HG02798 (cell line): ENCODE data around the gene SEC14L1.

Source experiments
- ATAC-seq: cut with Tn5 transposase; IDR thresholded peaks from one replicate; pipeline ENCODE4 v1.9.1; 2021; ENCODE audit warnings: mild to moderate bottlenecking; ENCODE audit not compliant: unreplicated experiment, poor library complexity

The SEC14L1 gene

GRCh38 chr17:77210331-77210730 is 69.6 kb downstream of the SEC14L1 start:
- no peak for ATAC-seq

DNA sequence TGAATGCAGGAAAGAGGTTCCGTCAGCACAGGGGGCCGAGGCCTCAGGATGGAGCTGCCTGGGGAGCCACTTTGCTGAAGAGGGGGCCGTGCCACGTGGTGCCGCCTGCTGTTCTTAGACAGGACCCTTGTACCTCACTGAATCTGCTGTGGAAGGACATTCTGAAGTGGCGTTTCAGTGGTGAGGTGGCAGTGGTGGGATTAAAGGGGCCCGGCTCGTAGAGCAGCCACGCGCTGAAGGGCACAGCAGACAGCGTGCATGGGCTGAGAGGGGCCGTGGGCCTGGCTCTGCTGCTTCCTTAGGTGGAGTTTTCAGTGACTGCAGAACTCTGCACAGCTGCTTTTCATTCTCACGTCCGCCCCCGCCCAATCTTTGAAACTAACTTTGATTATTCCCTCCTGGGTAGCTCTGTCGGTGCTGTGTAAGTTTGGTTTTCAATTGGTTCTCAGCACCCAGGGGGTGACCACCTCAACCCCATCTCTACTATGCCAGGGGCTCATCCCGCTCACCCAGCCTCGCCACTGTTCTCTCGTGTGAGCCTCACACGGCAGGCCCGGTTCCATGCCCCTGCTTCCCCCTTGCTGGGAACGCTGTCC is 70.3 kb downstream of the SEC14L1 start:
- ATAC-seq, result no peak

- no peak for ATAC-seq
Observed at GRCh38 chr17:77211681-77212080, 70.9 kb downstream of the SEC14L1 start.

GRCh38 chr17:77212081-77212832 is 71.5 kb downstream of the SEC14L1 start:
- ATAC-seq, result peak; percentile 80

- ATAC-seq, result peak; percentile 22
Observed at GRCh38 chr17:77212833-77213777, 72.3 kb downstream of the SEC14L1 start.

GRCh38 chr17:77213778-77214132 is 73.0 kb downstream of the SEC14L1 start:
- ATAC-seq, result no peak

DNA sequence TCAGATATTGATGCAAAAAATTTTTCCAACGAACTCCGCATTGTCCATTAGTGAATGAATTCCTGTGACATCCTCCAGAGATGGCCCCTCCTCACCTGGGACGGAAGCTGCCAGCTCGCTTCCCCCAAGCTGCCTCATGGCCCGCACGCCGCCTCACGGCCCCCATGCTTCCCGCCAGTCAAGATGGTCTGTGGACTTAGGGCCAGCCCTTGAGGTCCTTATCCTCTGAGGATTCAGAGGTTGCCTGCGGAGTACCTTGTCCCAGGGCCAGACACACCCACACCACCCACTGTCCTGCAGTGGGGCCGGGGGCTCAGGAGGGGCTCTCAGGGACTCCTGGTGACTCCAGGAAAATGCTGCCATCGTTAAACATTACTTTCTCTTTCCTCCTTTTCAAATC is 73.6 kb downstream of the SEC14L1 start:
- no peak for ATAC-seq

DNA sequence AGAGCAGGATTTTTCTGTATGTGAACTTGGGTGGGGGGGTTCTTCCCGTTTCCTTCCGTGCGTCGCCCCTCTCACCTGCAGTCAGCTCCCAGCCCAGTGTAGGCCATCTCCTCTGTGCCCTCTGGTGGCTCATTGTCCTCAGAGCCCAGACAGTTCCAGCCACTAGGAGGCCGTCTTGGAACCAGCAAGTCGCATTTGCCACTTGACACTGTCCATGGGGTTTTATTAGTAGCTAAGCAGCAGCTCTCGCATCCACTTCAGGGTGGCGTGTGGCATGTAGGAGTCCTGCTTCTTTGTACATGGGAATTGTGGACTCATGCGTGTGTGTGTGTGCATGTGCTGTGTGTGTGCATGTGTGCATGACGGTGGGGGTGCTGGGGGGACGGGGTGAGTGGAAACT is 74.0 kb downstream of the SEC14L1 start:
- no peak for ATAC-seq

GRCh38 chr17:77215281-77215680 is 74.5 kb downstream of the SEC14L1 start:
- ATAC-seq, result no peak

GRCh38 chr17:77216486-77216885 is 75.7 kb downstream of the SEC14L1 start:
- no peak for ATAC-seq

- no peak for ATAC-seq
Observed at GRCh38 chr17:77217123-77217522, 76.4 kb downstream of the SEC14L1 start.

DNA sequence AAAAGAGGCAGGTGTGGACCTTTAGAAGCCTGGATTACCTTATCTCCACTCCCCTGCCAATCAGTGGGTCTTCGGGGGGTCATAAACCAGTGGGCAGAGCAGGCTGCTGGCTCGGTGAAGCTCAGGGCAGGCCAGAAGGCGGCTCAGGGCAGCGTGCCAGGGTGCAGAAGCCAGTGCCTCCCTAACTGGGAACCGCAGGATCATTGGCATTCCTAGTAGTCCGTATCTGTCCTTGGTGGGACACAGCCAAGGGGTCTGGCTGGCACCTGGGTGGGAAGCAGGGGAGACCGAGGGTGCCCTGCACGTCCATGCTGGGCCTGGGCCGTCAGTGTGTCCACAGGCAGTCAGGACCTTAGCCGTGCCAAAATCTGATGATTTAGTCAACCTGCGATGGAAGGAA is 76.8 kb downstream of the SEC14L1 start:
- no peak for ATAC-seq

- no peak for ATAC-seq
Observed at GRCh38 chr17:77218902-77219301, 78.1 kb downstream of the SEC14L1 start.

DNA sequence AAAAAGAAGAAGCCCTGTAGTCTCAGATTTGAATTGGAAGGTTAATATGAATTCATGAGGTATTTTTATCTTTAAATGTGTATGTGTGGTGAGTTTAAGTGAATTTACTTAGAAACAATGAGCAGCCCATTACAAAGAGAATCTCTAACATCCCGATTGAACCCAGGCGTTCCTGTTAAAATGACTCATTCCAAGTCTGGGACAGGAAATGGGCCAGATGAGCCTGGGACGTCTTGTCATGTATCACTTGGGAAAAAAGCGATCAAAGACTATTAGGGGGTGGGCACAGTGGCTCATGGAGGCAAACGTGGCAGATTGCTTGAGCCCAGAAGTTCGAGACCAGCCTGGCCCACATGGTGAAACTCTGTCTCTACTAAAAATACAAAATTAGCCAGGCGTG is 81.6 kb downstream of the SEC14L1 start:
- ATAC-seq, result no peak

- no peak for ATAC-seq
Observed at GRCh38 chr17:77223642-77224420, 83.1 kb downstream of the SEC14L1 start.

DNA sequence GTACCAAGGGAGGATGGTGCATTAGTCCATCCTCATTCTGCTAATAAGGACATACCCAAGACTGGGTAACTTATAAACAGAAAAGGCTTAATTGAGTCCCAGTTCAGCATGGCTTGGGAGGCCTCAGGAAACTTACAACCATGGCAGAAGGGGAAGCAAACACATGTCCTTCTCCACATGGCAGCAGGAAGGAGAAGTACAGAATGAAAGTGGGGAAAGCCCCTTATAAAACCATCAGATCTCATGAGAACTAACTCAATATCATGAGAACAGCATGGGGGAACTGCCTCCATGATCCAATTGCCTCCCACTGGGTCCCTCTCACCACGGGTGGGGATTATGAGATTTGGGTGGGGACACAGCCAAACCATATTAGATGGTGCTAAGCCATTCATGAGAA is 84.5 kb downstream of the SEC14L1 start:
- no peak for ATAC-seq

- no peak for ATAC-seq
Observed at GRCh38 chr17:77227461-77228240, 86.9 kb downstream of the SEC14L1 start.

- ATAC-seq, result no peak
Observed at GRCh38 chr17:77228241-77228752, 87.5 kb downstream of the SEC14L1 start.

GRCh38 chr17:77228816-77229215 is 88.0 kb downstream of the SEC14L1 start:
- no peak for ATAC-seq
